Neural progenitor cell (in vitro differentiated cells): ENCODE measurements around the gene TOPBP1. TPM values are rescaled to one million over a fixed set of nuclear protein-coding genes. Genes with fewer than 3 reads are reported as not detected.
A peak's percentile ranks its signal among the peaks of the same experiment; 100 is the strongest.

Experiments
- DNase-seq: peaks from one replicate; pipeline ENCODE4 v3.0.0-alpha.2; 2016; ENCODE audit warnings: low spot score
- H2AFZ ChIP-seq: fragments of 200-600 bp; sonication (generic); replicated peaks from 2 replicates; pipeline ENCODE4 v1.6.1; 2016; ENCODE audit warnings: antibody characterized with exemption
- H3F3A ChIP-seq: fragments of 200-600 bp; sonication (generic); 2 replicates; pipeline ENCODE4 v1.6.1; 2016; ENCODE audit warnings: antibody characterized with exemption, low read depth
- H3K27ac ChIP-seq: fragments of 200-600 bp; sonication (generic); 2 replicates; pipeline ENCODE4 v1.5.1; 2016; ENCODE audit warnings: mild to moderate bottlenecking
- H3K27me3 ChIP-seq: fragments of 200-600 bp; sonication (generic); 2 replicates; pipeline ENCODE4 v1.6.1; 2016; ENCODE audit warnings: mild to moderate bottlenecking, moderate library complexity
- H3K36me3 ChIP-seq: fragments of 200-600 bp; sonication (generic); 2 replicates; pipeline ENCODE4 v1.5.1; 2016
- H3K4me1 ChIP-seq: fragments of 200-600 bp; sonication (generic); 2 replicates; pipeline ENCODE4 v1.6.1; 2016; ENCODE audit warnings: mixed run types
- H3K4me2 ChIP-seq: fragments of 200-600 bp; sonication (generic); 2 replicates; pipeline ENCODE4 v1.6.1; 2016
- H3K4me3 ChIP-seq: fragments of 200-600 bp; sonication (generic); 2 replicates; pipeline ENCODE4 v1.5.1; 2016
- H3K79me2 ChIP-seq: fragments of 200-600 bp; sonication (generic); 2 replicates; pipeline ENCODE4 v1.6.1; 2016; ENCODE audit warnings: low read depth
- H3K9ac ChIP-seq: fragments of 200-600 bp; sonication (generic); 2 replicates; pipeline ENCODE4 v1.6.1; 2016
- H3K9me3 ChIP-seq: fragments of 200-600 bp; sonication (generic); 2 replicates; pipeline ENCODE4 v1.5.1; 2016; ENCODE audit warnings: low read depth
- H4K20me1 ChIP-seq: fragments of 200-600 bp; sonication (generic); 2 replicates; pipeline ENCODE4 v1.6.1; 2016; ENCODE audit warnings: low read depth
- H3K27ac Mint-ChIP-seq: 3 replicates; pipeline ENCODE4 v1.8.0; 2021; ENCODE audit warnings: mixed read lengths
- H3K27me3 Mint-ChIP-seq: 2 replicates; pipeline ENCODE4 v1.8.0; 2022; ENCODE audit warnings: low read depth, mild to moderate bottlenecking, inconsistent platforms, moderate library complexity, mixed read lengths; ENCODE audit not compliant: insufficient read depth
- H3K36me3 Mint-ChIP-seq: 3 replicates; pipeline ENCODE4 v1.8.0; 2021; ENCODE audit warnings: mixed read lengths
- H3K4me1 Mint-ChIP-seq: 3 replicates; pipeline ENCODE4 v1.8.0; 2021; ENCODE audit warnings: mixed read lengths
- H3K4me3 Mint-ChIP-seq: 3 replicates; pipeline ENCODE4 v1.8.0; 2021; ENCODE audit warnings: mild to moderate bottlenecking, moderate library complexity, mixed read lengths
- H3K9me3 Mint-ChIP-seq: 3 replicates; pipeline ENCODE4 v1.8.0; 2020; ENCODE audit warnings: mixed read lengths
- CTCF ChIP-seq: fragments of 200-600 bp; sonication (generic); IDR thresholded peaks from 2 replicates; pipeline ENCODE4 v1.5.1; 2017; ENCODE audit warnings: antibody characterized with exemption, mild to moderate bottlenecking
- EZH2 ChIP-seq: fragments of 200-600 bp; sonication (generic); IDR thresholded peaks from 2 replicates; pipeline ENCODE4 v1.6.1; 2017; ENCODE audit warnings: antibody characterized with exemption, mild to moderate bottlenecking, moderate library complexity
- EZH2phosphoT487 ChIP-seq: fragments of 200-600 bp; sonication (generic); IDR thresholded peaks from 2 replicates; pipeline ENCODE4 v1.6.1; 2017; ENCODE audit warnings: antibody characterized with exemption
- total RNA-seq: library from RNA; depleted of rRNA; stranded (reverse); fragments of >200 nt; gene quantifications from 2 replicates; pipeline ENCODE4 v1.2.3, GENCODE V29; 2015; ENCODE audit warnings: low replicate concordance

Gene TOPBP1
- total RNA-seq: 56.0 and 67.7 TPM in 2 replicates

DNA sequence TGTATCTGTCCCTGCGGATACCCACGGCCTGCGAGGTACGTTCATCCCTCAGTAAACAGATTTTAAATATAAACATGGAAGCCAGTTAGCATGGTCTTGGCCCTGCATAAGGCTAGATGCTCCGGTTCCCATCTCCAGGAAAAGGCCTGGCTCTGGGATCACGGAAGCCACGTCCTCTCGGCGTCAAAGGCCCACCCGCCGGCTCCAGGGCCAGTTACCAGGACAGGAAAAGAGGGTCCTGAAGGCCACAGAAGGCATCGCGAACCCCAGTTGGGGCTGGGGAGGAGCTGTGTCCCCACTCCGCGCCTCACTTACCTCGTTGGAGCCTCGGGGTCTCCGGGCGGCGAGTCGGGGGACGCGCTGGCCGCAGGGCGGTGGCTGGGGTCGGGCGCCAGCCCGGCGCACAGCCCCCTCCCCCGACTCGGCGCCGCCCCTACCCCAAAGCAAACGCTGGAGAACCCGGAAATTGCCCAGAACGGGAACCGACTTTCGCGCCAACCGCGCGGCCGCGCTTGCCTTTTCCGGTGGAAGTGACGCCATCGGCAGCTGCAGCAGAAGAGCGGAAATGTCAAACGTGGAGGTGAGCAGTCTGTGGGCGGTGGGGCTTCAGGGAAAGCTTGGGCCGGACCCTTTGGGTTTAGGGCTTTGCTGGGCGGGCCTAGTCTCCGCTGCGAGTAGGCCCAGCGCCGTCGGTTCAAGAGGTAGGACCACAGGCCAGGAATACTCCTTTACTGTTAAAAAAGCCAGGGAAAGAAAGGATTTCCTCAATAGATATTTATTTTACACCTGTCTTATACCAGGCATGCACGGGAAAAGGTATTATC, at the start of gene TOPBP1:
Gene TOPBP1 (minus strand): TSS at position 488 of the 824 bp plus-strand sequence. CDS start 814 bp downstream, outside the sequence.
- Mint-ChIP-seq H3K36me3 (peaks cover under 1% of the 10 kb centered on the region), H3K27me3 (peaks cover 5% of the 10 kb centered on the region), H3K9me3 (no peaks in the 10 kb centered on the region), H3K4me3 (peak within 1 kb of the TSS; percentile 96), H3K4me1 (peaks cover 29% of the 10 kb centered on the region), H3K27ac (peak within 1 kb of the TSS; percentile 83)
- peaks cover 45% of the 10 kb centered on the region for H3K79me2 ChIP-seq
- H3K36me3 ChIP-seq: peaks cover 7% of the 10 kb centered on the region
- no peaks in the 10 kb centered on the region for H3K9me3 ChIP-seq
- peaks cover 16% of the 10 kb centered on the region for H3K4me1 ChIP-seq
- peak within 1 kb of the TSS; percentile 63 for H2AFZ ChIP-seq
- H3K9ac ChIP-seq: peak within 1 kb of the TSS; percentile 72
- H3K4me2 ChIP-seq: peak within 1 kb of the TSS; percentile 86
- H3K27ac ChIP-seq: no peak within 1 kb of the TSS
- H4K20me1 ChIP-seq: peaks cover 6% of the 10 kb centered on the region
- H3K4me3 ChIP-seq: peak within 1 kb of the TSS; percentile 84
- H3K27me3 ChIP-seq: no peaks in the 10 kb centered on the region
- peaks cover 11% of the 10 kb centered on the region for H3F3A ChIP-seq
- DNase-seq: peak; percentile 90
- peak; percentile 26 for TF ChIP-seq EZH2
- no peak for TF ChIP-seq EZH2phosphoT487

- Histone ChIP-seq H3K79me2 (no peaks in the 10 kb centered on the region), H3F3A (no peaks in the 10 kb centered on the region), H4K20me1 (no peaks in the 10 kb centered on the region), H3K4me3 (no peak overlapping the region), H3K9me3 (no peaks in the 10 kb centered on the region), H3K27me3 (peaks cover 22% of the 10 kb centered on the region), H3K4me1 (no peaks in the 10 kb centered on the region), H3K36me3 (no peaks in the 10 kb centered on the region), H3K9ac (no peak overlapping the region), H2AFZ (no peak overlapping the region), H3K4me2 (no peak overlapping the region), H3K27ac (no peak overlapping the region)
- no peak overlapping the region for H3K4me3 Mint-ChIP-seq
- H3K4me1 Mint-ChIP-seq: no peaks in the 10 kb centered on the region
- no peaks in the 10 kb centered on the region for H3K36me3 Mint-ChIP-seq
- no peaks in the 10 kb centered on the region for H3K9me3 Mint-ChIP-seq
- DNase-seq: no peak
- no peak for TF ChIP-seq CTCF
- no peak for TF ChIP-seq EZH2
- TF ChIP-seq EZH2phosphoT487: no peak
- H3K27me3 Mint-ChIP-seq: peaks cover 12% of the 10 kb centered on the region
- H3K27ac Mint-ChIP-seq: no peak overlapping the region
Measured at GRCh38 chr3:133711013-133711412, 49.3 kb upstream of the TOPBP1 start.

DNA sequence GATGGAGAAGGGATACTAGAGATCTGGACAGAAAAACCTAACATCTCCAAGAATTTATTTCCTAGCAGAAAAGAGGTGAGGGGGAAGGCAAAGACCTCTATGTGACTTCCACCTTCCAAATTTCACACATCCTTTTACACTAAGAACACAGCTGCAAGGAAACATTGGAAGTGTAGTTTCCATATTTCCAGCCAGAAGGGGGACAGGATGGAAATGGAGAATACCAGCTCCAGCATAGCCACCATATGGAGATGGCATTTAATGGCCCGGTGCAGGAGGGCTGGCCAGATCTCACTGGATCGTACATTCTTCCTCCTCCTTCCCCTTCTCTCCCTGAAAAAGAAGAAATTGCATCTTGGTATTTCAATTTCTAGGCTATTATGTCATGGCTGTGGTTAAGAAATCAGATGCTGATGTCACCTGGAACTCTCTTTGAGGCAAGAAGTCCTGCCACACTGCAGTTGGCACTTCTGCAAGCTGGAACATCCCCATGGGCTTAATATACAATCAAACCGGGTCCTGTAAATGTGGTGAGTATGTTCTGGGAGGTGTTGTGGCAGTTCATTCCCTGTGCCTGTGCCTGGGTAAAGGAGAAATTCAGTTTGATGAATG, 47.5 kb upstream of the TOPBP1 start:
- no peak overlapping the region for H3K27ac Mint-ChIP-seq
- H3K4me2 ChIP-seq: no peak overlapping the region
- H3K9ac ChIP-seq: no peak overlapping the region
- H4K20me1 ChIP-seq: no peaks in the 10 kb centered on the region
- TF ChIP-seq CTCF (no peak), EZH2phosphoT487 (no peak), EZH2 (no peak)
- H3K4me3 Mint-ChIP-seq: no peak overlapping the region
- H3K27me3 Mint-ChIP-seq: peaks cover 14% of the 10 kb centered on the region
- no peaks in the 10 kb centered on the region for H3K79me2 ChIP-seq
- H3K27ac ChIP-seq: no peak overlapping the region
- H3K4me1 ChIP-seq: no peaks in the 10 kb centered on the region
- no peaks in the 10 kb centered on the region for H3K9me3 ChIP-seq
- H2AFZ ChIP-seq: no peak overlapping the region
- no peaks in the 10 kb centered on the region for H3K36me3 ChIP-seq
- H3K36me3 Mint-ChIP-seq: no peaks in the 10 kb centered on the region
- H3K9me3 Mint-ChIP-seq: no peaks in the 10 kb centered on the region
- DNase-seq: no peak
- peaks cover 24% of the 10 kb centered on the region for H3K27me3 ChIP-seq
- no peak overlapping the region for H3K4me3 ChIP-seq
- peaks cover 2% of the 10 kb centered on the region for H3K4me1 Mint-ChIP-seq
- H3F3A ChIP-seq: no peaks in the 10 kb centered on the region
